ENCODE data around the gene ERF.
A peak's percentile ranks its signal among the peaks of the same experiment; 100 is the strongest.

The ERF gene

GRCh38 chr19:42208612-42209011 is 46.3 kb downstream of the ERF start:
- DNase-seq = no peak

- DNase-seq = peak; percentile 69 to 87 (median 81)
Measured at GRCh38 chr19:42207767-42208271, 47.1 kb downstream of the ERF start.

- DNase-seq = no peak
Measured at GRCh38 chr19:42206871-42207755, 47.8 kb downstream of the ERF start.

GRCh38 chr19:42204664-42205063 is 50.3 kb downstream of the ERF start:
- no peak for DNase-seq

GRCh38 chr19:42203700-42204099 is 51.2 kb downstream of the ERF start:
- DNase-seq = no peak

- DNase-seq = peak; percentile 65 to 87 (median 78)
Measured at GRCh38 chr19:42202290-42202880, 52.5 kb downstream of the ERF start.

- peak; percentile 93 to 97 (median 94) for DNase-seq
Measured at GRCh38 chr19:42201489-42202289, 53.2 kb downstream of the ERF start.

GRCh38 chr19:42200116-42200715 is 54.7 kb downstream of the ERF start:
- no peak for DNase-seq

GRCh38 chr19:42199440-42200115 is 55.4 kb downstream of the ERF start:
- peak; percentile 69 to 87 (median 80) for DNase-seq

- DNase-seq = no peak
Measured at GRCh38 chr19:42198676-42199439, 56.1 kb downstream of the ERF start.
